ENCODE measurements around the gene ACTR6.
"Not testable (repeated sequence)": the region's sequence is repeated elsewhere in the genome, so short reads cannot be mapped to it uniquely, and the experiment has no call there.

The ACTR6 gene

DNA sequence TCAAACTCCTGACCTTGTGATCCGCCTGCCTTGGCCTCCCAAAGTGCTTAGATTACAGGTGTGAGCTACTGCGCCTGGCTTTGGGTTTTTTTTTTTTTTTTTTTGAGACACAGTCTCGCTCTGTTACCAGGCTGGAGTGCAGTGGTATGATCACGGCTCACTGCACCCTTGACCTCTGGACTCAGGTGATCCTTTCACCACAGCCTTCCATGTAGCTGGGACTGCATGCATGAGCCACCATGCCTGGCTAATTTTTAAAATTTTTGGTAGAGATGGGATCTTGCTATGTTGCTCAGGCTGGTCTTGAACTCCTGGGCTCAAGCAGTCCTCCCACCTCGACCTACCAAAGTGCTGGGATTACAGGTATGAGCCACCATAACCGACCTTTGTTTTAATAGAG is 21.6 kb downstream of the ACTR6 start:
- not testable (repeated sequence) for H3K9me3 Mint-ChIP-seq, H3K27ac Mint-ChIP-seq, DNase-seq, H3K27me3 Mint-ChIP-seq, H3K4me3 Mint-ChIP-seq, H3K4me1 Mint-ChIP-seq, ATAC-seq
- peaks cover 17% of the 10 kb centered on the region for H3K36me3 Mint-ChIP-seq (ENCODE audit: low read depth)

DNA sequence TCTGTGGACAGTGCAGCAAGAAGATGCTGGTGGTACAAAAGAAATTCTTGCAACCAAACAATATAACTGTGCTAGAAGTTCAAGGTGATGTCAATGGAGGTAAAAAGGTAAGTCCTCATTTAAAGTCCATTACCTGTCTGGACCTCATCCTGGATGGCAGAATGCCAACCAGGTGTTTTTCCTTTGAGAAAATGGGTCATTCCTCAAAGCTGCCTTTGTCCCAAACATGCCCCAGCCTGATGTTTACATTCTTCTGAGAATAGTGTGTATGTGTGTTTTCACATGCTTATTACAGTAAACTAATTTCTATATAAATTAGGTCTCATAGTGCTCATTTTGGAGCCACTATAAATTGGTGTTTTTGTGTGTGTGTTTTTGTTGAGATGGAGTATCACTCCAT is 24.9 kb downstream of the ACTR6 start:
- Mint-ChIP-seq H3K9me3 (no peaks in the 10 kb centered on the region), H3K4me1 (no peaks in the 10 kb centered on the region), H3K4me3 (no peak overlapping the region), H3K27ac (no peak overlapping the region), H3K36me3 (ENCODE audit: low read depth) (peaks cover 10% of the 10 kb centered on the region), H3K27me3 (no peaks in the 10 kb centered on the region)
- DNase-seq: no peak
- ATAC-seq: no peak

DNA sequence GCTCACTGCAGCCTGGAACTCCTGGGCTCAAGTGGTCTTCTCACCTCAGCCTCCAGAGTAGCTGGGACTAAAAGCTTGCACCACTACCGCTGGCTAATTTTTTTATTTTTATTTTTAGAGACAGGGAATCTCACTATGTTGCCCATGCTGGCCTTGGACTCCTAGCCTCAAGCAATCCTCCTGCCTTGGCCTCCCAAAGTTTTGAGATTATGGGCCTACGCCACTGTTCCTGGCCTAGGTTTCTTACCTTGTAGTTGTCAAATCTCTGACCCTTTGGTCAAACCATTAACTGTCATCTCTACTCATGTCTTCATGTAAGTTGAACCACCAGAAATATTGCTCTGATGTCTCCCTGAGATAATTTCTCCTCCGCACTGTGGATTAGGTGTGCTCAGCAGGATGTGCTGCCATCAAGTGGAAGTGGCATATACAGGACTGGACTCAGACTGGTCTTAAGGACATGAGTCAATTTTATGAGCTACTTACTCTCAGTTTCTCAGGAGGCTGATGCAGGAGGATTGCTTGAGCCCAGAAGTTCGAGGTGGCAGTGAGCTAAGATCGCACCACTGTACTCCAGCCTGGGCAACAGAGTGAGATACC is 28.5 kb downstream of the ACTR6 start:
- no peak for DNase-seq
- no peaks in the 10 kb centered on the region for H3K4me1 Mint-ChIP-seq
- H3K27me3 Mint-ChIP-seq: no peaks in the 10 kb centered on the region
- H3K36me3 Mint-ChIP-seq (ENCODE audit: low read depth): peaks cover 4% of the 10 kb centered on the region
- H3K27ac Mint-ChIP-seq: no peak overlapping the region
- peak; percentile 59 for ATAC-seq
- H3K4me3 Mint-ChIP-seq: no peak overlapping the region
- H3K9me3 Mint-ChIP-seq: no peaks in the 10 kb centered on the region

DNA sequence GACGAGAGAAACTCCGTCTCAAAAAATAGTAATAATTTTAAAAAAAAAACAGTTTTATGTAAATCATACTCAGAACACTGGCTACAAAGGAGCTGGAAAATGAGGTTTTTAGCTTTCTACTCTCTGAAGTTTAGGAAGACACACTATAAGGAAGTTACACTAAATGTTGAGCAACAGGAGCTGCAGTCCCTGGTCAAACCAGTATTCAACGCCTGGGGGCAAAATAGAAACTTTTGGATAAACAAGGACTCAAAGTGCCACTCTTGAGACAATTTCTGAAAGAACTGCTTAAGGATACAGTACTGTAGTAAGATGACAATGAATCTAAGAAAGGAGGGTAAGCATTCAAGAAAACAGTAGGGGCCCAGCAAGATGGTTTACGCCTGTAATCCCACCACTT is 29.3 kb downstream of the ACTR6 start:
- no peaks in the 10 kb centered on the region for H3K27me3 Mint-ChIP-seq
- peaks cover 4% of the 10 kb centered on the region for H3K36me3 Mint-ChIP-seq (ENCODE audit: low read depth)
- no peaks in the 10 kb centered on the region for H3K9me3 Mint-ChIP-seq
- DNase-seq (no peak), ATAC-seq (no peak)
- no peak overlapping the region for H3K27ac Mint-ChIP-seq
- H3K4me3 Mint-ChIP-seq: no peak overlapping the region
- H3K4me1 Mint-ChIP-seq: no peaks in the 10 kb centered on the region

DNA sequence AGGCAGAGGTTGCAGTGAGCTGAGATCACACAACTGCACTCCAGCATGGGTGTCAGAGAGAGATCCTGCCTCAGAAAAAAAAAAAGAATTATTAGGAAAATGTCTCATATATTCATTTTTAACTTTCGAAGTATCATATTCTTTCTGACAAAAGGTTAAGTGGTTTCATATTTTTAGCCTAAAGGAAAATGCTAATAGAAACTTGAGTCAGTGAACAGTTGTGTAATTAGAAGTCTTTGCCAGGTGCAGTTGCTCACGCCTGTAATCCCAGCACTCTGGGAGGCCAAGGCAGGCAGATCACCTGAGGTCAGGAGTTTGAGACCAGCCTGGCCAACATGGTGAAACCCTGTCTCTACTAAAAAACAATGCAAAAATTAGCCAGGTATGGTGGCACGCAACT is 31.3 kb downstream of the ACTR6 start:
- H3K27me3 Mint-ChIP-seq; H3K4me3 Mint-ChIP-seq; DNase-seq; H3K4me1 Mint-ChIP-seq; H3K27ac Mint-ChIP-seq; H3K9me3 Mint-ChIP-seq; ATAC-seq; H3K36me3 Mint-ChIP-seq (ENCODE audit: low read depth): not testable (repeated sequence)

DNA sequence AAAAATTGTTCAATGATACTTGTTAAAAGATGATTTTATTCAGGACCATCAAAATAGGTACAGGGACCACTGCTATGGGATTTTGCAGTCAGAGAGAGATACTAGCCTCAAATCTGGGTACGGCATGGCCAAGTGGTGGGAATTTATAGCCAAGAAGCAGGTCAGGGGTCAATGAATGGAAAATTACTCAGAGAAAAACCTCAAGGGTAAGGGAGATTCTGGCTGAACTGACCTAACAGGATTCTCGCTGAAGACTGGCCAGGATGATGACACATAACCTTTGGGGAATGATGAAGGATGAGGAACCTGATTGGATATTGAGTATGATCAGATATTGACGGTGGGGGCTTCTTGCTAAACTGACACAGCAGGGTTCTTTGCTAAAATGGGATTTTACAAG is 33.6 kb downstream of the ACTR6 start:
- H3K27me3 Mint-ChIP-seq: no peaks in the 10 kb centered on the region
- ATAC-seq: no peak
- no peak overlapping the region for H3K27ac Mint-ChIP-seq
- H3K4me3 Mint-ChIP-seq: no peak overlapping the region
- DNase-seq: no peak
- H3K9me3 Mint-ChIP-seq: no peaks in the 10 kb centered on the region
- no peaks in the 10 kb centered on the region for H3K36me3 Mint-ChIP-seq (ENCODE audit: low read depth)
- no peaks in the 10 kb centered on the region for H3K4me1 Mint-ChIP-seq

DNA sequence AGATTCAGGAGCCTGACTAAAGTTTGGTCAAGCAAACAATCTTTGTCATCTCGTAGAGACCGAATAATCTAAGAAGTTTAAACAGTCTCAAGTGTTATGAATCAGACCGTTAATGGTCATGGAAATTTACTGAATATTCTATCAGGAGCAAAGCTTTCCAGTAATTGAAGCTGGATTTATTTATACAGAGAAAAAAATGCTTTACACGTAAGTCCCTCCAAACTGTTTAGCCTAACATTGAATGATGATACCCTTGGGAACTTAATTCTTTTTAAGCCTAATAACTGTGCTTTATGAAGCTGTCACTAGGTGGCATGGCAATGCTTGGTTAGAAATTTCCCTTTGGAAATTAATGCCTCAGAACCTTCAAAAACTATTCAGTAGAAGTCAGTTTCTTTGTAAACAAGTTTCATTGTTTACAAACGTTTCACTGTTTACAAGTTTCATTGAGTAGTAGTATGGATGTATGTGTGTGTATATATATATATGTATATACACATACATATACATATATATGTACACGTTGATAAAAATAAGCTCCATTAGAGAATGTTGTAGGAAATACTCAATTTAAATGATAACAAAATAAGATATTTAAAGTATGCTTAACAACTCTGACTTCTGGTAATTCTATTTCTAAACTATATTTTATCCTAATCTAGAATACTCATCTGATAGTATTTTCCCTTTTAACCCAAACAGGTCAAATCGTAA is 34.1 kb downstream of the ACTR6 start:
- Mint-ChIP-seq H3K27me3 (no peaks in the 10 kb centered on the region), H3K4me1 (no peaks in the 10 kb centered on the region), H3K36me3 (ENCODE audit: low read depth) (no peaks in the 10 kb centered on the region), H3K4me3 (no peak overlapping the region), H3K9me3 (no peaks in the 10 kb centered on the region), H3K27ac (no peak overlapping the region)
- DNase-seq: no peak
- no peak for ATAC-seq

DNA sequence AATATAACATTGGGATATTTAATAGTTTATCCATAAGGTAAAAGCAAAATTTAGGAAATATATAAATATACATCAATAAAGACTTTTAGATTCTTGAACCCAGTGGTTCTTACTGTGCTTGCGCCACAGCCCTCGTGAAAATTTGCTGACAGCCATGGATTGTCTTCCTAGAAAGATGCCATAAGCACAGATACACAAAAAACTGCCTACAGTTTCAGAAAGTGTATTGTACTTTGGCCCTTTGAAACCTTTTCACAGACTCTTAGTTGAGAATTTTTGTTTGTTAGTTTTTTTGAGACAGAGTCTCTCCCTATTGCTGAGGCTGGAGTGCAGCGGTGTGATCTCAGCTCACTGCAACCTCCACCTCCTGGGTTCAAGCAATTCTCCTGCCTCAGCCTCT is 38.2 kb downstream of the ACTR6 start:
- no peak for ATAC-seq
- no peak overlapping the region for H3K27ac Mint-ChIP-seq
- H3K27me3 Mint-ChIP-seq: no peaks in the 10 kb centered on the region
- no peaks in the 10 kb centered on the region for H3K9me3 Mint-ChIP-seq
- no peak for DNase-seq
- no peaks in the 10 kb centered on the region for H3K4me1 Mint-ChIP-seq
- no peaks in the 10 kb centered on the region for H3K36me3 Mint-ChIP-seq (ENCODE audit: low read depth)
- no peak overlapping the region for H3K4me3 Mint-ChIP-seq

DNA sequence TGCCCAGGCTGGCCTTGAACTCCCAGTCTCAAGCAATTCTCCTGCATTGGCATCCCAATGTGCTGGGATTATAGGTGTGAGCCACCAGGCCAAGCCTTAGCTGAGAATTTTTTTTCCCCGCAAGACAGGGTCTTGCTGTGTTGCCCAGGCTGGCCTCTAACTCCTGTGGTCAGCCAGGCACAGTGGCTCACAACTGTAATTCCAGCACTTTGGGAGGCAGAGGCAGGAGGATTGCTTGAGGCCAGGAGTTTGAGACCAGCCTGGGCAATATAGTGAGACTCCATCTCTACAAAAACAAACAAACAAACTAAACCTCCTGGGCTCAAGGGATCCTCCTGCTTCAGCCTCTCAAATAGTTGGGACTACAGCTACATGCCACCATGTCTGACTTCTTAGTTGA is 39.0 kb downstream of the ACTR6 start:
- H3K27me3 Mint-ChIP-seq: no peaks in the 10 kb centered on the region
- no peaks in the 10 kb centered on the region for H3K9me3 Mint-ChIP-seq
- DNase-seq (no peak), ATAC-seq (no peak)
- H3K4me1 Mint-ChIP-seq: no peaks in the 10 kb centered on the region
- H3K4me3 Mint-ChIP-seq: no peak overlapping the region
- no peak overlapping the region for H3K27ac Mint-ChIP-seq
- H3K36me3 Mint-ChIP-seq (ENCODE audit: low read depth): no peaks in the 10 kb centered on the region

DNA sequence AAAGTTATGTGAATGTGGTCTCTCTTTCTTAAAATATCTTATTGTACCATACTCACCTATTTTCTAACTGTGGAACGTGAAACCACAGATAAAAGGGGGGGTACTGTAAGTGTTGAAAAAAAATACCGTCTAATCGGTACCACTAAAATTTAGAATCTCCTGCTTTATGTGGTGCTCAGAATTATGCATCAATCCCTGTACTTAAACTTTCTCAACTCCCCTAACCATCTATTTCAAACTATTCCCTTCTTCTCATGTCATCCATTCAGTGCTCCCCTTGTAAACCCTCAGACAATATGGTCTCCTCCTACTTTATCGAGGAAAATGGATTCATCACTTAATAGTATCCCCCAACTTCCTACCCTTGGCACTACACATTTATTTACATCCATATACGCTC is 42.5 kb downstream of the ACTR6 start:
- Mint-ChIP-seq H3K9me3 (no peaks in the 10 kb centered on the region), H3K27ac (no peak overlapping the region), H3K4me3 (no peak overlapping the region), H3K4me1 (no peaks in the 10 kb centered on the region), H3K36me3 (ENCODE audit: low read depth) (no peaks in the 10 kb centered on the region), H3K27me3 (no peaks in the 10 kb centered on the region)
- no peak for DNase-seq
- ATAC-seq: no peak

DNA sequence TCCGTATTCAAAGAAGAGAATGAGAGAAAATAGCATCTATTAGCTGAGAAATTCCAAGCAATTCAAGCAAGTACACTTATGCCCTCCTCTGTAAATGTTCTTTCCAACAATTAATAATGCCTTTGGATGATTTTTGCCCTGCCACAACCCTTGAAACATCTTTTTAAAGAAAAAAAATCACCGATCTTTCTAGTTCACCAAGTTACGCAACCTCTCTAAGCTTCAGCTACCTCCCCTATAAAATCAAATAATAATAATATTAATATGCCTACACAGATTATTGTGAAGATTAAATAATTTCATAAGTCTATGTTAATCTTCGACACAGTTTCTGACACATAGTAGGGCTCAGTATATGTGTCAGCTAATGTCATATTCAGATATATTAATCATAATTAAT is 47.1 kb downstream of the ACTR6 start:
- no peak overlapping the region for H3K27ac Mint-ChIP-seq
- H3K36me3 Mint-ChIP-seq (ENCODE audit: low read depth): no peaks in the 10 kb centered on the region
- no peaks in the 10 kb centered on the region for H3K27me3 Mint-ChIP-seq
- H3K4me3 Mint-ChIP-seq: no peak overlapping the region
- H3K9me3 Mint-ChIP-seq: no peaks in the 10 kb centered on the region
- no peaks in the 10 kb centered on the region for H3K4me1 Mint-ChIP-seq
- ATAC-seq (no peak), DNase-seq (no peak)

DNA sequence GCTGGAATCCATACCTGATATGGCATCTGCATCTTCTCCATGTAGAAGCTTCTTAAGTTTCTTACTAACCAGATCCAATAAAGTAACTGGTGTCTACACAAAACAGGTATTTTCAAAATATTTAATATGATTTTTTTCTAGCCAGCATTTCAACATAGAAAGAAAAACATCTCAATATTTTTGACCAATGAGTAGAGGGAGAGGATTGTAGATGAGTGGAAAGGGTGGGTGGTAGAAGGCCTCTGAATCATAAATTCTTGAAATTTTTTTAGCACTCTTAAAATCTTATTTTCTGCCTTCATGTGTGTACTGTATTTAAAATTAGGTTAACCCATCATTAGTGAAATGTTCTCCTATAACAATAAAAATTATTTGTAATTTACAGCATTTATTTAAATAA is 48.3 kb downstream of the ACTR6 start:
- DNase-seq: no peak
- no peak for ATAC-seq
- Mint-ChIP-seq H3K27ac (no peak overlapping the region), H3K9me3 (no peaks in the 10 kb centered on the region), H3K27me3 (no peaks in the 10 kb centered on the region), H3K4me3 (no peak overlapping the region), H3K36me3 (ENCODE audit: low read depth) (no peaks in the 10 kb centered on the region), H3K4me1 (no peaks in the 10 kb centered on the region)

DNA sequence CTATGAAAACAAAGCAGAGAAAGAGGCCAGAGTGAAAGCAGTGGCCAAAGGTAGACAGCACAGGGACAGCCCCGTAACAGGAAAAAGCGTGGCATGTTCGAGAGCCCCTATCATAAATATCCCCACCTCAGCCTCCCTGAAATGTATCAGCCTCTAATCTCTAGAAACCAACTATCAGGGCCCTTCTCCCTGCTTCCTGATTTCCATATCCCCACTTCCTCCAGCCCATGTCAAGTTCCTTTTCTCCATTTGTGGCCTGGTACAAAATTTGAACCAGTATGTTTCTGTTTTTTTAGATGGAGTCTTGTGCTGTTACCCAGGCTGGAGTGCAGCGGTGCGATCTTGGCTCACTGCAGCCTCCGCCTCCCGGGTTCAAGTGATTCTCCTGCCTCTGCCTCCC is 49.3 kb downstream of the ACTR6 start:
- no peak for DNase-seq
- H3K4me3 Mint-ChIP-seq: no peak overlapping the region
- ATAC-seq: no peak

DNA sequence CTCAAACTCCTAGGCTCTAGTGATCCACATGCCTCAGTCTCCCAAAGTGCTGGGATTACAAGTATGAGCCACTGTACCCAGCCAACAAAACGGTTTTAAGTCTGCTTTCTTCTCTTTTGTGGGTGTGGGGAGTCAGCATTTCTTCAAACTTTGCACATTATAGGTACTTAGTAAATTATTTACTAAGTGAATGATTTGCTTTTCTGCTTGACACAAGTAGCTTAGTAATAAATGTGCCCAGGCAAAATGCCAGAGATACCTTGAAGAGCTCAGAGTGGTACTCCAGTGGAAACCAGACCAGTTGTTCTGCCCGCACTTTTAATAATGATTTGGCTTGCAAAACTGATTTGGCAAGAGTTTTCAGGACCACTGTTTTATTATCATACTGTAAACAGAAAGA is 51.3 kb downstream of the ACTR6 start:
- ATAC-seq (no peak), DNase-seq (no peak)
- Mint-ChIP-seq H3K4me3 (no peak overlapping the region), H3K9me3 (no peaks in the 10 kb centered on the region), H3K27ac (no peak overlapping the region), H3K4me1 (no peaks in the 10 kb centered on the region), H3K27me3 (no peaks in the 10 kb centered on the region), H3K36me3 (ENCODE audit: low read depth) (no peaks in the 10 kb centered on the region)

More for the DNA sequence above, 49.3 kb downstream of the ACTR6 start:
- no peaks in the 10 kb centered on the region for H3K4me1 Mint-ChIP-seq
- no peaks in the 10 kb centered on the region for H3K36me3 Mint-ChIP-seq (ENCODE audit: low read depth)
- no peak overlapping the region for H3K27ac Mint-ChIP-seq
- no peaks in the 10 kb centered on the region for H3K27me3 Mint-ChIP-seq
- no peaks in the 10 kb centered on the region for H3K9me3 Mint-ChIP-seq

DNA sequence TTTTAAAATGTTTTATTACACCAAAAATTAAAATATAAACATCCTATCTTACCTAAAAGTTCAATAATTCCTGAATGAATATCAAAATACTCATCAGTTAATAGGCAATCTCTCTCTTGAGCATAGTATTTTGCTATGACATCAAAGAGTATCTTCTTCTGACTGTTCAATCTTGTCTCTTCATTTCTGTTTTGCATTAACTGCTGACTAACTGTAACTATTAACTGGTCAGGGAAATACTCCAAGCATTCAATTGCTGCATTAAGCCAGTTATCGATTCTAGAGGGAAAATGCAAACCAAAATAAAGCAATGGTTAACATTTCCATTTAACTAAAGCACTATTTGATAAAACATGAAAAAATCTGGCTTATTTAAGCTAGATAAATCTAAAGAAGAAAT is 52.8 kb downstream of the ACTR6 start:
- no peaks in the 10 kb centered on the region for H3K27me3 Mint-ChIP-seq
- DNase-seq: no peak
- H3K36me3 Mint-ChIP-seq (ENCODE audit: low read depth): no peaks in the 10 kb centered on the region
- H3K4me1 Mint-ChIP-seq: no peaks in the 10 kb centered on the region
- no peak overlapping the region for H3K27ac Mint-ChIP-seq
- ATAC-seq: no peak
- no peaks in the 10 kb centered on the region for H3K9me3 Mint-ChIP-seq
- H3K4me3 Mint-ChIP-seq: no peak overlapping the region

DNA sequence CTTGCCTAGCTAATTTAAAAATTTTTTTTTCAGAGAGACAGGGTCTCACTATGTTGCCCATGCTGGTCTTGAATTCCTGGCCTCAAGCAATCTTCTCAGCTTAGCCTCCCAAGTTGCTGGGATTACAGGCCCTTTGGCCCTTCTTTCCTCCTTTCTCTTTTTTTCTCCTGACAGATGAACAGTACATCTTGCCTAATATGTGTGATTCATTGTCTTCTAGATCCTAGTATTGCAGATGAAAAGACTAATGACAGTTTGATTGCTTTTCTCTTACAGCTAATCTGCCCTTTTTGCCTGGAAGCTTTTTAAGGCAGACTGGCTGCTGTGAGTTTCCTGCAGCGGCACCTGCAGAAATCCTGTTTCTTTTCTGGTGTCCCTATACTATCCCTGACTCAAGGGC is 54.3 kb downstream of the ACTR6 start:
- Mint-ChIP-seq H3K27me3 (no peaks in the 10 kb centered on the region), H3K4me3 (no peak overlapping the region), H3K36me3 (ENCODE audit: low read depth) (no peaks in the 10 kb centered on the region), H3K9me3 (no peaks in the 10 kb centered on the region), H3K4me1 (no peaks in the 10 kb centered on the region), H3K27ac (no peak overlapping the region)
- ATAC-seq: no peak
- no peak for DNase-seq
